CD4-positive, alpha-beta T cell treated with Interleukin-17A for 4 hours (primary cell): Measurements from ENCODE around the gene CDX2.

Experiments
- DNase-seq: peaks from one replicate; pipeline ENCODE4 v3.0.0-alpha.2; 2020; ENCODE audit warnings: mixed read lengths

Gene CDX2

DNA sequence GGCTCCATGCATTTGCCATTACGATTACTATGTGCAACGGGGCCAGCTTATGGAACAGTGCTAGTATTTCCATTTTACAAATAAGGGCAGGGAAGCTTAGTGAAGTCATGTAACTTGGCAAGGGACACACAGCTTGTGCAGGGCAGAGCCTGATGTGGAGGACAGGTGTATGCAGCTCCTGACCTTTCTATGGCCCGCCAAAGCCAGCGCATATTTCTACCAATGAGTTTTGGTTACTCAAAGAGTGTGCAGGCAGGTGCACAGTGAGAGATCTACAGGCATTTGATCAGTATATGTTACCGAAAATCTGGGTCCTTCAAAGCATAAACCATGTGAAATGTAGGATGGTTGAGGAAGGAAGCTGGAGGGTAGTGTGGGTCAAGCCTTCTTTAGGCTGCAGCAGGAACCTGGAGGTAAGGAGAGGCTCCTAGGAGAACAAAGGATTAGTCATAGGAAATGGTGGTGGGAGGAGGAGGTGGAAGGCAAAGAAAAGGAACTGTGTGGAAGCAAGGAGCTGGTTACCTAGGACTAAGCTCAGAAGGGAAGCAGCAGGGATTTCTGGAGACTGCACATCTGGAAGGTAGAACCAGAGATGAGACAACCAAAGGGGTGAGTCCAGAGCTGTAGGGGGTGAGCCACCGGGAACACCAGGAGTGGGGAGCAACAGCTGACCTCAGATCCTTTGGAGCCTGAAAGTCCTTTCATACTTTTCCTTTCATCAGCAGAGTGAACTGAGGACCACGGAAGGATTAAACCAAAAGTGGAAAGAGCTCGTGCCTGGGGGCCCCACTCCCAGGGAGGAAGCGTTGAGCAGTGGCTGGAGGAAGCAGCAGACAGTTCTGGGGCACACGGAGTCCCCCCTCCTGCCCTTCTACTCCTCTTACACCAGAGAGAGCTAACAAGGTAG is 53.6 kb downstream of the CDX2 start:
- no peak for DNase-seq

DNA sequence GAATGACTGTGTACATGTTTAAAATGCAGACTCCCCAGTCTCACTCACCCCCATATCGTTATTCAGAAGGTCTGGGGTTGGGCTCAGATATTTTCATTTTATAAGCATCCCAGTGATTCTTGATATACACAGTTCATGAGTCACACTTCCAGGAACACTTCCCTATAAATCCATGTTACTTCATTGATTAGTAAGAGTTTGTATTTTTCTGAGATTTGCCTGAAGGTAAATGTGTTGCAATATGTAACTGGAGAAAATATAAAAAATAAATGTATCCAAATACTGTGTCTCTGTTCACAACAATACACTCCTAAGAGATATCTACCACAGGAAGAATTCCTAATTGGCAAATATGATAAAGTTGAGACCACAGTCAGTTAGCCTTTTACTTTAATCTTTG is 56.0 kb downstream of the CDX2 start:
- DNase-seq: no peak

DNA sequence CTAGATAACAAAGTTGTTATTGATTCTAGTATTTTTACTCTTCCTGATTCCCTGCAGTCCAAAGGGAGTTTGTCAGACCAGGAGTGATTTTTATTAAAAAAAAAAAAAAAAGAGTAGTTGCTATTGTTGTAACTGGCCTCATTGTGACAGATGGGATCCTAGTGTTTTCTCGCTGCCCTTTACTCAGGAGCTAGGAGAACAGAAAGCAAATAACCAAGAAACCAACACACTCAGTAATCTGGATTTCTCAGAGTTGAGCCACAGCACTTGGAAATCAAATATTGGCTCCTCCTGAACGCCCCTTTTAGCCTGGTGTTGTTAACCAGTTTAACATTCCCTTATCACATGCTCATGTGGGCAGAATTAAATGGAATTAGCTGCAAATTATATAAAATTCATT is 57.6 kb downstream of the CDX2 start:
- DNase-seq: no peak
